22Rv1 (cell line): ENCODE data around the gene KLF13.

Experiments
- ZFX ChIP-seq: fragments of 450-650 bp; IDR thresholded peaks from 2 replicates; pipeline ENCODE4 v1.6.1; 2017; ENCODE audit warnings: antibody characterized with exemption, borderline replicate concordance
- TF ChIP-seq, protein P1 (sequence below): fragments of 450-650 bp; IDR thresholded peaks from 2 replicates; pipeline ENCODE4 v1.5.1; 2017; ENCODE audit warnings: mild to moderate bottlenecking

DNA sequence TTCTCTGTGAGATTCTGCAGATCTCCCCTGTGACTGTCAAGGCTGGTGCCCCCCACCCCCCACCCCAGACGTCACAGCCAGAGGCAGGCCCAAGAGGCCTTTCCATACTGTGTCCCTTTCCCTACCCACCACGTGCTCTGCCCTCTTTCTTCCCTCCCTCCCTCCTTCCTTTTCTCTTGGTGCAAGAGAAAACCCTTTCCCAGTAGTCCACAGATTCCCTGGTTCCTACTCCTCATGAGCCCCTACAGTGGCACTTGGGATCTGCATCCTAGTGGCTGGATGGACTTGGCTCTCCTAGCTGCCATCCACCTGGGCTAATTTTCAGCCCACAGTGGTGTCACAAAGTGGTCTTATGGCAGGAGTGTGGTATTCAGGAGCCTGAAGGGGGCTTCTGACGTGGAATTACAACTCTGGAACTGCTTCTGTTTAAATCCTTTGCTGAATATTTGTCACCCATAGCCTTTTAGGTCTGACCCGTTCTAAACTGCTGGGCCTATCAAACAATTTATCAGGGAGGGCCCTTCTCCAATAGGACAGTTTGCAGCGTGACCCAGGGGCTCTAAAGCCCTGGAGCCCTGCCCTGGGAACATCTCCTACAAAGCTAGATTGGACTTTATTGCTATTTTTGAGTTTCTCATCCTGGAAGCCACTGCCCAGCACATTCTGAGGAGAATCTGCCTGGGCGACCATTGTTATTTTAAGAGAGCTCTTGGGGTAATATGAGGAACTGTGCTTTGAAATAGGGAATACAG is 35.3 kb downstream of the KLF13 start:
- TF ChIP-seq, protein P1, sequence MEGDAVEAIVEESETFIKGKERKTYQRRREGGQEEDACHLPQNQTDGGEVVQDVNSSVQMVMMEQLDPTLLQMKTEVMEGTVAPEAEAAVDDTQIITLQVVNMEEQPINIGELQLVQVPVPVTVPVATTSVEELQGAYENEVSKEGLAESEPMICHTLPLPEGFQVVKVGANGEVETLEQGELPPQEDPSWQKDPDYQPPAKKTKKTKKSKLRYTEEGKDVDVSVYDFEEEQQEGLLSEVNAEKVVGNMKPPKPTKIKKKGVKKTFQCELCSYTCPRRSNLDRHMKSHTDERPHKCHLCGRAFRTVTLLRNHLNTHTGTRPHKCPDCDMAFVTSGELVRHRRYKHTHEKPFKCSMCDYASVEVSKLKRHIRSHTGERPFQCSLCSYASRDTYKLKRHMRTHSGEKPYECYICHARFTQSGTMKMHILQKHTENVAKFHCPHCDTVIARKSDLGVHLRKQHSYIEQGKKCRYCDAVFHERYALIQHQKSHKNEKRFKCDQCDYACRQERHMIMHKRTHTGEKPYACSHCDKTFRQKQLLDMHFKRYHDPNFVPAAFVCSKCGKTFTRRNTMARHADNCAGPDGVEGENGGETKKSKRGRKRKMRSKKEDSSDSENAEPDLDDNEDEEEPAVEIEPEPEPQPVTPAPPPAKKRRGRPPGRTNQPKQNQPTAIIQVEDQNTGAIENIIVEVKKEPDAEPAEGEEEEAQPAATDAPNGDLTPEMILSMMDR, result no peak
- no peak for TF ChIP-seq ZFX
